Fibroblast of mammary gland (primary cell): ENCODE data around the gene GLRA3.
A peak's percentile ranks its signal among the peaks of the same experiment; 100 is the strongest.
"Not testable (repeated sequence)": the region's sequence is repeated elsewhere in the genome, so short reads cannot be mapped to it uniquely, and the experiment has no call there.

Experiments
- DNase-seq: peaks from one replicate; pipeline ENCODE4 v3.0.0-alpha.2; 2010; ENCODE audit warnings: low read depth
- H3K4me3 ChIP-seq: 2 replicates; pipeline ENCODE4 v1.5.1; 2011; ENCODE audit warnings: low read depth, mild to moderate bottlenecking, low read length, moderate library complexity; ENCODE audit not compliant: control insufficient read depth
- CTCF ChIP-seq: conservative IDR thresholded peaks from 2 replicates; pipeline ENCODE4 v1.5.1; 2011; ENCODE audit warnings: low read depth, low read length, inconsistent platforms; ENCODE audit not compliant: control insufficient read depth, insufficient read depth

GLRA3 gene

GRCh38 chr4:174631901-174632758, 196.9 kb downstream of the GLRA3 start:
- H3K4me3 ChIP-seq: no peak overlapping the region
- TF ChIP-seq CTCF: peak; percentile 89
- DNase-seq: peak; percentile 66

- DNase-seq: peak; percentile 44
Measured at GRCh38 chr4:174629907-174630450, 199.1 kb downstream of the GLRA3 start.

GRCh38 chr4:174629265-174629664, 199.8 kb downstream of the GLRA3 start:
- TF ChIP-seq CTCF: no peak
- H3K4me3 ChIP-seq: no peak overlapping the region
- DNase-seq: peak; percentile 78

More at GRCh38 chr4:174629907-174630450, 199.1 kb downstream of the GLRA3 start:
- not testable (repeated sequence) for H3K4me3 ChIP-seq

- no peak overlapping the region for H3K4me3 ChIP-seq
- no peak for TF ChIP-seq CTCF
- no peak for DNase-seq
Measured at GRCh38 chr4:174628191-174628590, 200.9 kb downstream of the GLRA3 start.

GRCh38 chr4:174627473-174627872, 201.6 kb downstream of the GLRA3 start:
- DNase-seq: peak; percentile 15
- TF ChIP-seq CTCF: no peak
- no peak overlapping the region for H3K4me3 ChIP-seq

- TF ChIP-seq CTCF: no peak
- no peak for DNase-seq
- no peak overlapping the region for H3K4me3 ChIP-seq
Measured at GRCh38 chr4:174626342-174627008, 202.6 kb downstream of the GLRA3 start.

GRCh38 chr4:174616661-174617060, 212.4 kb downstream of the GLRA3 start:
- H3K4me3 ChIP-seq: no peak overlapping the region
- no peak for DNase-seq
- TF ChIP-seq CTCF: no peak
